Ishikawa (cell line): Measurements from ENCODE around the gene CDC42BPA.

Source experiments
- EGR1 ChIP-seq: IDR thresholded peaks from 2 replicates; pipeline ENCODE4 v1.6.1; 2012
- RAD21 ChIP-seq: IDR thresholded peaks from 2 replicates; pipeline ENCODE4 v1.6.1; 2012; ENCODE audit warnings: low read depth
- TAF1 ChIP-seq: IDR thresholded peaks from 2 replicates; pipeline ENCODE4 v1.6.1; 2012; ENCODE audit warnings: low read depth, mild to moderate bottlenecking
- TEAD4 ChIP-seq: IDR thresholded peaks from 2 replicates; pipeline ENCODE4 v1.6.1; 2012
- YY1 ChIP-seq: IDR thresholded peaks from 2 replicates; pipeline ENCODE4 v1.6.1; 2012; ENCODE audit warnings: low read depth
- ZBTB7A ChIP-seq: IDR thresholded peaks from 2 replicates; pipeline ENCODE4 v1.6.1; 2012; ENCODE audit warnings: low read depth
- TF ChIP-seq, protein P1 (sequence below): IDR thresholded peaks from 2 replicates; pipeline ENCODE4 v1.6.1; 2012

DNA sequence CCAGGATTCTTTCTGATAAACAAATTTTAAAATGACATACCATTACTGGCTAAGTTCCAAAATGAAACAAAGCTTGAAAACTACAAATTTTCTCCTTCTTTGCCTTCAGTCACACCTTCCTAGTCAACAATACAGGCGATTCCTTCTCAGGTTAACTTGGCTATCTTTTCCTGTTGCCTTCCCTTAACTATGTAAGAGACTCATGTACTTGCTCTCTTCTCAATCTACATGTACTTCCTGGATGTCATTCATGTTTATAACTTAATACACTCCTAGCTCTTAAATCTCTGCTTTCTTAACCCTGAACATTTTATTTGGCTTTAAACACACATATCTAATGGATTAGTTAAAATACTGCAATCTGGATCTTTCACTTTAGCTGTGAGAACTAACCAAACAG, 281.2 kb downstream of the CDC42BPA start:
- TF ChIP-seq YY1 (no peak), RAD21 (no peak), TEAD4 (no peak), TAF1 (no peak), EGR1 (no peak), ZBTB7A (no peak)
- TF ChIP-seq, protein P1, sequence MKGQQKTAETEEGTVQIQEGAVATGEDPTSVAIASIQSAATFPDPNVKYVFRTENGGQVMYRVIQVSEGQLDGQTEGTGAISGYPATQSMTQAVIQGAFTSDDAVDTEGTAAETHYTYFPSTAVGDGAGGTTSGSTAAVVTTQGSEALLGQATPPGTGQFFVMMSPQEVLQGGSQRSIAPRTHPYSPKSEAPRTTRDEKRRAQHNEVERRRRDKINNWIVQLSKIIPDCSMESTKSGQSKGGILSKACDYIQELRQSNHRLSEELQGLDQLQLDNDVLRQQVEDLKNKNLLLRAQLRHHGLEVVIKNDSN = no peak
